HepG2 (cell line): Measurements from ENCODE around the gene RRP36. TPM values are rescaled to one million over a fixed set of nuclear protein-coding genes. Genes with fewer than 3 reads are reported as not detected.

Experiments
- EP300 ChIP-seq, 3 experiments: sonication (generic) in 1 of 3; formaldehyde crosslinking in 1 of 3; IDR thresholded peaks; 2 replicates each; pipeline versions ENCODE4 v1.5.1 to v1.6.1; 2011 to 2020; ENCODE audit warnings: low read depth in 2 of 3, low read length in 2 of 3, borderline replicate concordance in 1 of 3, improper control_type of control experiment in 1 of 3, mild to moderate bottlenecking in 1 of 3, missing genetic modification reagents in 1 of 3, moderate library complexity in 1 of 3
- FOSL2 ChIP-seq: sonication (generic); formaldehyde crosslinking; IDR thresholded peaks from 2 replicates; pipeline ENCODE4 v1.4.0; 2020; ENCODE audit warnings: missing genetic modification reagents
- HCFC1 ChIP-seq: fragments of 150-350 bp; IDR thresholded peaks from 2 replicates; pipeline ENCODE4 v1.6.1; 2014; ENCODE audit warnings: low read depth, low read length
- NKX3-1 ChIP-seq: sonication (generic); formaldehyde crosslinking; IDR thresholded peaks from 2 replicates; pipeline ENCODE4 v1.5.0; 2020; ENCODE audit warnings: missing genetic modification reagents
- NR2F1 ChIP-seq, 2 experiments: fragments of 450-650 bp in 1 of 2; formaldehyde crosslinking in 1 of 2; IDR thresholded peaks; 2 replicates each; pipeline versions ENCODE4 v1.5.0 to v1.6.1; 2016 to 2020; ENCODE audit warnings: mild to moderate bottlenecking in 1 of 2, missing compliant biosample characterization in 1 of 2, missing genetic modification reagents in 1 of 2, moderate library complexity in 1 of 2
- PCBP1 ChIP-seq: fragments of 200-400 bp; formaldehyde crosslinking; IDR thresholded peaks from 2 replicates; pipeline ENCODE4 v1.6.1; 2017; ENCODE audit warnings: mild to moderate bottlenecking, low read depth, low read length, borderline replicate concordance
- SPEN ChIP-seq: sonication (generic); formaldehyde crosslinking; IDR thresholded peaks from 2 replicates; pipeline ENCODE4 v1.5.1; 2020; ENCODE audit warnings: low read depth, mild to moderate bottlenecking, missing genetic modification reagents
- ZNF44 ChIP-seq: sonication (generic); formaldehyde crosslinking; IDR thresholded peaks from 2 replicates; pipeline ENCODE4 v1.5.1; 2020; ENCODE audit warnings: mild to moderate bottlenecking, missing genetic modification reagents
- ZNF451 ChIP-seq: sonication (generic); formaldehyde crosslinking; IDR thresholded peaks from 2 replicates; pipeline ENCODE4 v1.5.0; 2020; ENCODE audit warnings: mild to moderate bottlenecking, missing genetic modification reagents
- ZNF7 ChIP-seq: IDR thresholded peaks from 2 replicates; pipeline ENCODE4 v1.6.1; 2016; ENCODE audit warnings: missing biosample characterization, missing genetic modification reagents
- ZNF781 ChIP-seq: sonication (generic); formaldehyde crosslinking; IDR thresholded peaks from 2 replicates; pipeline ENCODE4 v1.5.1; 2020; ENCODE audit warnings: borderline replicate concordance, mild to moderate bottlenecking, missing genetic modification reagents; ENCODE audit errors: not compliant biosample characterization
- ZNF839 ChIP-seq: sonication (generic); formaldehyde crosslinking; IDR thresholded peaks from 2 replicates; pipeline ENCODE4 v1.4.0; 2020; ENCODE audit warnings: missing genetic modification reagents, mild to moderate bottlenecking, borderline replicate concordance
- ZSCAN9 ChIP-seq: IDR thresholded peaks from 2 replicates; pipeline ENCODE4 v1.6.1; 2016; ENCODE audit warnings: borderline replicate concordance
- polyA plus RNA-seq, 8 experiments: library from polyadenylated mRNA; depleted of rRNA in 3 of 8; stranded (reverse) in 7 of 8; unstranded in 1 of 8; fragments of >200 nt; fragmentation: Illumina TruSeq in 4 of 8; extraction: Trizol in 4 of 8; gene quantifications; 2 replicates each; pipeline versions ENCODE4 v1.2.1 to v1.2.3, GENCODE V29; 2011 to 2016; ENCODE audit warnings: low read depth in 4 of 8, missing spikeins in 1 of 8, mixed read lengths in 1 of 8; ENCODE audit not compliant: insufficient read depth in 1 of 8
- total RNA-seq, 5 experiments: library from RNA; depleted of rRNA; stranded (reverse); fragments of >200 nt; fragmentation: Illumina TruSeq; extraction: Trizol; gene quantifications; 2 replicates each; pipeline ENCODE4 v1.2.3, GENCODE V29; 2016; ENCODE audit warnings: low read depth in 1 of 5
- TF ChIP-seq, protein P1 (sequence below): sonication (generic); formaldehyde crosslinking; IDR thresholded peaks from 2 replicates; pipeline ENCODE4 v1.8.0; 2022; ENCODE audit warnings: missing genetic modification reagents, mild to moderate bottlenecking, borderline replicate concordance
- TF ChIP-seq, protein P2 (sequence below): IDR thresholded peaks from 2 replicates; pipeline ENCODE4 v1.6.1; 2016; ENCODE audit warnings: missing genetic modification reagents, missing compliant biosample characterization
- TF ChIP-seq, protein P3 (sequence below): sonication (generic); formaldehyde crosslinking; IDR thresholded peaks from 2 replicates; pipeline ENCODE4 v1.8.1; 2022; ENCODE audit warnings: mild to moderate bottlenecking, missing genetic modification reagents
- TF ChIP-seq, protein P4 (sequence below): sonication (generic); formaldehyde crosslinking; IDR thresholded peaks from 2 replicates; pipeline ENCODE4 v1.4.0; 2020; ENCODE audit warnings: missing genetic modification reagents, borderline replicate concordance
- TF ChIP-seq, protein P5 (sequence below): sonication (generic); formaldehyde crosslinking; IDR thresholded peaks from 2 replicates; pipeline ENCODE4 v1.4.0; 2020; ENCODE audit warnings: missing genetic modification reagents, borderline replicate concordance
- TF ChIP-seq, protein P6 (sequence below): sonication (generic); formaldehyde crosslinking; IDR thresholded peaks from 2 replicates; pipeline ENCODE4 v1.5.0; 2020; ENCODE audit warnings: missing genetic modification reagents

RRP36 gene
- total and polyA plus RNA-seq, 2 of the 13 experiments (the other 11 are each of a cell fraction or from before 2014, with no cell fraction given), result 29.5 to 144 TPM

DNA sequence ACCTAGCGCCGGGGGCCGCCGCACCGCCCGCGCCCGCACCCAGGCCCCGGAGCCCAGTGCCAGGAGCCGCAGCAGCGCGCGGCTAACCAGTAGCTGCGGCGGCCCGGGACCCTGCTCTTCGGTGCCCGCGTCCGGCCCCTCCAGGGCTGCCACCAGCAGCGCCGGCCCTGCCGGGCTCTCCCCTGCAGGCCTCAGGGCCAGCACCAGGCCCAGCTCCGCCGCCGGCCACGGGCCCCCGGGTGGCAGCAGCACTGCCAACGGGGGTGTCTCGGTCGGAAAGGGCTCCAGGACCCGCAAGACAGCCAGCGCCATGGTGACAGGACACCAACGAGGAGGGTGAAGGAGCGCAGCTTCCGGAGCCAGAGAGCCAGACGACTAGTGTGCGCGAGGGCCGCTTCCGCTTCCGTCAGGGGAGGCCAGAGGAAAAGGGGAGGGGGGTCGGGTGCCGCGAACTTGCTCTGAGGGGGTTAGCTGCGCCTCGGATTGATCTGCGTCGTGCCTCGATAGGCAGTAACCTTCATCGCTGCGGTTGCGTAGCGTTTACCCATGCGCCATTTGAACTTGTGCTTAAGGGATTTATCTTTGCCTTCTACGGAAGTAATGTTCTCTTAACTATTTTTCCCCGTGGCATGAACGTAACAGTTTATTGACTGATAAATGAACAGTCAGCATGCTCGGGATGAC is 42.4 kb upstream of the RRP36 start, which contains the start of gene PEX6 (continued):
- TF ChIP-seq, protein P1, sequence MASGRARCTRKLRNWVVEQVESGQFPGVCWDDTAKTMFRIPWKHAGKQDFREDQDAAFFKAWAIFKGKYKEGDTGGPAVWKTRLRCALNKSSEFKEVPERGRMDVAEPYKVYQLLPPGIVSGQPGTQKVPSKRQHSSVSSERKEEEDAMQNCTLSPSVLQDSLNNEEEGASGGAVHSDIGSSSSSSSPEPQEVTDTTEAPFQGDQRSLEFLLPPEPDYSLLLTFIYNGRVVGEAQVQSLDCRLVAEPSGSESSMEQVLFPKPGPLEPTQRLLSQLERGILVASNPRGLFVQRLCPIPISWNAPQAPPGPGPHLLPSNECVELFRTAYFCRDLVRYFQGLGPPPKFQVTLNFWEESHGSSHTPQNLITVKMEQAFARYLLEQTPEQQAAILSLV (CRISPR knock-in tag), result no peak; the same call in 1 of the 2 replicates
- TF ChIP-seq, protein P2, sequence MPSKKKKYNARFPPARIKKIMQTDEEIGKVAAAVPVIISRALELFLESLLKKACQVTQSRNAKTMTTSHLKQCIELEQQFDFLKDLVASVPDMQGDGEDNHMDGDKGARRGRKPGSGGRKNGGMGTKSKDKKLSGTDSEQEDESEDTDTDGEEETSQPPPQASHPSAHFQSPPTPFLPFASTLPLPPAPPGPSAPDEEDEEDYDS (CRISPR knock-in tag), result peak; percentile 88
- TF ChIP-seq ZNF451 (CRISPR knock-in tag), result no peak
- TF ChIP-seq ZNF7 (CRISPR knock-in tag), result no peak
- TF ChIP-seq, protein P3, sequence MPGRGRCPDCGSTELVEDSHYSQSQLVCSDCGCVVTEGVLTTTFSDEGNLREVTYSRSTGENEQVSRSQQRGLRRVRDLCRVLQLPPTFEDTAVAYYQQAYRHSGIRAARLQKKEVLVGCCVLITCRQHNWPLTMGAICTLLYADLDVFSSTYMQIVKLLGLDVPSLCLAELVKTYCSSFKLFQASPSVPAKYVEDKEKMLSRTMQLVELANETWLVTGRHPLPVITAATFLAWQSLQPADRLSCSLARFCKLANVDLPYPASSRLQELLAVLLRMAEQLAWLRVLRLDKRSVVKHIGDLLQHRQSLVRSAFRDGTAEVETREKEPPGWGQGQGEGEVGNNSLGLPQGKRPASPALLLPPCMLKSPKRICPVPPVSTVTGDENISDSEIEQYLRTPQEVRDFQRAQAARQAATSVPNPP (CRISPR knock-in tag), result peak; percentile 43; the same call in 1 of the 2 replicates
- no peak for TF ChIP-seq PCBP1
- TF ChIP-seq ZNF44 (CRISPR knock-in tag), result peak; percentile 92; the same call in 1 of the 2 replicates
- TF ChIP-seq, protein P4, sequence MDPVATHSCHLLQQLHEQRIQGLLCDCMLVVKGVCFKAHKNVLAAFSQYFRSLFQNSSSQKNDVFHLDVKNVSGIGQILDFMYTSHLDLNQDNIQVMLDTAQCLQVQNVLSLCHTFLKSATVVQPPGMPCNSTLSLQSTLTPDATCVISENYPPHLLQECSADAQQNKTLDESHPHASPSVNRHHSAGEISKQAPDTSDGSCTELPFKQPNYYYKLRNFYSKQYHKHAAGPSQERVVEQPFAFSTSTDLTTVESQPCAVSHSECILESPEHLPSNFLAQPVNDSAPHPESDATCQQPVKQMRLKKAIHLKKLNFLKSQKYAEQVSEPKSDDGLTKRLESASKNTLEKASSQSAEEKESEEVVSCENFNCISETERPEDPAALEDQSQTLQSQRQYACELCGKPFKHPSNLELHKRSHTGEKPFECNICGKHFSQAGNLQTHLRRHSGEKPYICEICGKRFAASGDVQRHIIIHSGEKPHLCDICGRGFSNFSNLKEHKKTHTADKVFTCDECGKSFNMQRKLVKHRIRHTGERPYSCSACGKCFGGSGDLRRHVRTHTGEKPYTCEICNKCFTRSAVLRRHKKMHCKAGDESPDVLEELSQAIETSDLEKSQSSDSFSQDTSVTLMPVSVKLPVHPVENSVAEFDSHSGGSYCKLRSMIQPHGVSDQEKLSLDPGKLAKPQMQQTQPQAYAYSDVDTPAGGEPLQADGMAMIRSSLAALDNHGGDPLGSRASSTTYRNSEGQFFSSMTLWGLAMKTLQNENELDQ (CRISPR knock-in tag), result no peak
- TF ChIP-seq SPEN (CRISPR knock-in tag), result peak; percentile 74
- TF ChIP-seq, protein P5, sequence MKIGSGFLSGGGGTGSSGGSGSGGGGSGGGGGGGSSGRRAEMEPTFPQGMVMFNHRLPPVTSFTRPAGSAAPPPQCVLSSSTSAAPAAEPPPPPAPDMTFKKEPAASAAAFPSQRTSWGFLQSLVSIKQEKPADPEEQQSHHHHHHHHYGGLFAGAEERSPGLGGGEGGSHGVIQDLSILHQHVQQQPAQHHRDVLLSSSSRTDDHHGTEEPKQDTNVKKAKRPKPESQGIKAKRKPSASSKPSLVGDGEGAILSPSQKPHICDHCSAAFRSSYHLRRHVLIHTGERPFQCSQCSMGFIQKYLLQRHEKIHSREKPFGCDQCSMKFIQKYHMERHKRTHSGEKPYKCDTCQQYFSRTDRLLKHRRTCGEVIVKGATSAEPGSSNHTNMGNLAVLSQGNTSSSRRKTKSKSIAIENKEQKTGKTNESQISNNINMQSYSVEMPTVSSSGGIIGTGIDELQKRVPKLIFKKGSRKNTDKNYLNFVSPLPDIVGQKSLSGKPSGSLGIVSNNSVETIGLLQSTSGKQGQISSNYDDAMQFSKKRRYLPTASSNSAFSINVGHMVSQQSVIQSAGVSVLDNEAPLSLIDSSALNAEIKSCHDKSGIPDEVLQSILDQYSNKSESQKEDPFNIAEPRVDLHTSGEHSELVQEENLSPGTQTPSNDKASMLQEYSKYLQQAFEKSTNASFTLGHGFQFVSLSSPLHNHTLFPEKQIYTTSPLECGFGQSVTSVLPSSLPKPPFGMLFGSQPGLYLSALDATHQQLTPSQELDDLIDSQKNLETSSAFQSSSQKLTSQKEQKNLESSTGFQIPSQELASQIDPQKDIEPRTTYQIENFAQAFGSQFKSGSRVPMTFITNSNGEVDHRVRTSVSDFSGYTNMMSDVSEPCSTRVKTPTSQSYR (CRISPR knock-in tag), result 0 out of 2 replicates have a peak, but pooled peaks have one; percentile 52
- TF ChIP-seq ZNF839, result 0 out of 2 replicates have a peak, but pooled peaks have one; percentile 82
- TF ChIP-seq, protein P6, sequence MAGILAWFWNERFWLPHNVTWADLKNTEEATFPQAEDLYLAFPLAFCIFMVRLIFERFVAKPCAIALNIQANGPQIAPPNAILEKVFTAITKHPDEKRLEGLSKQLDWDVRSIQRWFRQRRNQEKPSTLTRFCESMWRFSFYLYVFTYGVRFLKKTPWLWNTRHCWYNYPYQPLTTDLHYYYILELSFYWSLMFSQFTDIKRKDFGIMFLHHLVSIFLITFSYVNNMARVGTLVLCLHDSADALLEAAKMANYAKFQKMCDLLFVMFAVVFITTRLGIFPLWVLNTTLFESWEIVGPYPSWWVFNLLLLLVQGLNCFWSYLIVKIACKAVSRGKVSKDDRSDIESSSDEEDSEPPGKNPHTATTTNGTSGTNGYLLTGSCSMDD (CRISPR knock-in tag), result no peak
- TF ChIP-seq FOSL2 (CRISPR knock-in tag), result peak; percentile 48; the same call in 1 of the 2 replicates
- no peak for TF ChIP-seq ZNF781 (CRISPR knock-in tag)
- peak in 1 of 2 experiments; percentile 7; a peak in 1 of 4 replicates for TF ChIP-seq NR2F1 (CRISPR knock-in tag; IDR thresholded peaks at IDR 0.05)
- no peak; a peak in 1 of 4 replicates for TF ChIP-seq EP300 (IDR thresholded peaks at IDR 0.05; ENCODE audit: low read depth in 2 of 2, low read length in 2 of 2)
- peak; percentile 16; the same call in 1 of the 2 replicates for TF ChIP-seq EP300 (CRISPR knock-in tag; IDR thresholded peaks at IDR 0.05; ENCODE audit: borderline replicate concordance)
- peak; percentile 92 for TF ChIP-seq ZSCAN9 (CRISPR knock-in tag)
- no peak for TF ChIP-seq NKX3-1
- peak; percentile 48 for TF ChIP-seq HCFC1
